Activated T-helper 2 cell treated with anti-CD3 and anti-CD28 coated beads, Interferon-gamma antibody, Interleukin-2, Interleukin-4, amounts not matched to agents 10 μg/mL and 5 μg/mL and 100 μg/mL, durations not matched to agents 14 hours and 24 hours and 36 hours (primary cell): ENCODE measurements around the gene OPA3. TPM values are rescaled to one million over a fixed set of nuclear protein-coding genes. Genes with fewer than 3 reads are reported as not detected.
A peak's percentile ranks its signal among the peaks of the same experiment; 100 is the strongest.
"Not testable (repeated sequence)": the region's sequence is repeated elsewhere in the genome, so short reads cannot be mapped to it uniquely, and the experiment has no call there.

ENCODE experiments used
- DNase-seq: peaks from one replicate; pipeline ENCODE4 v3.0.0; 2021; ENCODE audit warnings: low spot score
- H3K27ac Mint-ChIP-seq: one replicate; pipeline ENCODE4 v1.8.0; 2021; ENCODE audit warnings: mixed read lengths
- H3K27me3 Mint-ChIP-seq: one replicate; pipeline ENCODE4 v1.8.0; 2021; ENCODE audit warnings: low read depth, mixed read lengths
- H3K36me3 Mint-ChIP-seq: one replicate; pipeline ENCODE4 v1.8.0; 2021; ENCODE audit warnings: low read depth, mixed read lengths
- H3K4me1 Mint-ChIP-seq: one replicate; pipeline ENCODE4 v1.8.0; 2021; ENCODE audit warnings: low read depth, mixed read lengths
- H3K4me3 Mint-ChIP-seq: one replicate; pipeline ENCODE4 v1.8.0; 2021; ENCODE audit warnings: low read depth, mild to moderate bottlenecking, moderate library complexity, mixed read lengths
- H3K9me3 Mint-ChIP-seq: one replicate; pipeline ENCODE4 v1.8.0; 2021; ENCODE audit warnings: mixed read lengths
- intact Hi-C: fragments of 100-400 bp; cut with micrococcal nuclease; formaldehyde crosslinking; loops from one replicate; pipeline ENCODE4 v1.15.1; 2023
- total RNA-seq: library from RNA; stranded (reverse); gene quantifications from 2 replicates; pipeline ENCODE4 v1.2.3, GENCODE V29; 2022

OPA3 gene
- 15.2 and 15.9 TPM in 2 replicates for total RNA-seq

DNA sequence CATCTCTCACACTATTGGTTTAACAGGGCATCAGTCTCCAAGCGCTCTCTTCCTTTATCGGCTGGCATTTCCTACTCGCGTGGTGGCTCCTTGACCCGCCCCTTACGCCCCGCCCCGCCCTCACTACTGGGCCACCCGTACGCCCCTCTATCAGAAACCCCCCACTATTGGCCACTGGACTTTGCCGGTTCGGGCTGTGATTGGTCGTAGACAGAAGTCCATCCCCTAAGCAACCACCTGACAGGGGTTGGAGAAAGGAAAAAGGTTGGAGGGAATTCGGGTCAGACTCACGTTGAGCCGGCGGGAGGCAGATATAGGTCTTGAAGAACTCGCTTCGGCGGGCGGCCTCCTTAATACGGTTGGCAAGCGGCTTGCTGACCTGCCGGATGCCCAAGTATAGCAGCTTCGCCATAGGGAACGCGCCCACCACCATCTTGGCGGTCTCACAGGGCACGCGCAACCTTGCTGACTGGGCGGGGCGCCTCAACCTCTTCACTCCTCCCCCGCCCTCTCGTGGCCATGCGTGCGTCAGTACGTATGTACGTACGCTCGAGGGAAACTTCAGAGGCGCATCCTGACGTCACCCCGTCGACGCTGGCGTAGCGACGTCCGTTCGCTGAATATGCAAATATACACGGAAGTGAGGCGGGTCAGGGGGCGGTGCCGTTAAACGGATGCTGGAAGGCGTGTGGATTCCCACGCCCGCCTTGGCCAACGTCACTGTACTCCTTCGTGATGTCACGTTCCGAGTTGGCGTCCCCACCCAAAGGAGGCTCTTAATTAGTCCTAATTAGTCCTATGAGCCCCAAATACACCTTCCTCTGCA is at the start of gene OPA3:
Gene OPA3 (minus strand): TSS at position 471 of the 826 bp plus-strand sequence. CDS start 38 bp downstream, at position 433.
- Mint-ChIP-seq H3K9me3 (no peaks in the 10 kb centered on the region), H3K27ac (peak within 1 kb of the TSS; percentile 97), H3K4me1 (peaks cover 9% of the 10 kb centered on the region), H3K27me3 (peaks cover under 1% of the 10 kb centered on the region), H3K36me3 (peaks cover 18% of the 10 kb centered on the region), H3K4me3 (peak within 1 kb of the TSS; percentile 89)
- DNase-seq: peak; percentile 98
- intact Hi-C loops: loop anchor here (1.0 to 10.0 kb wide), 5 partner anchors 30 to 160 kb away; partner anchors contain the start of genes ERCC1, QPCTL, SNRPD2 and VASP

GRCh38 chr19:45632468-45633196 is 48.0 kb upstream of the OPA3 start:
- peaks cover 45% of the 10 kb centered on the region for H3K36me3 Mint-ChIP-seq
- H3K4me1 Mint-ChIP-seq: peaks cover 14% of the 10 kb centered on the region
- no peaks in the 10 kb centered on the region for H3K9me3 Mint-ChIP-seq
- intact Hi-C loops: no loop called here
- H3K27me3 Mint-ChIP-seq: no peaks in the 10 kb centered on the region
- DNase-seq: no peak
- peak overlapping the region; percentile 35 for H3K27ac Mint-ChIP-seq
- H3K4me3 Mint-ChIP-seq: no peak overlapping the region

GRCh38 chr19:45630463-45630862 is 45.9 kb upstream of the OPA3 start:
- peak overlapping the region; percentile 46 for H3K27ac Mint-ChIP-seq
- no peak overlapping the region for H3K4me3 Mint-ChIP-seq
- no peak for DNase-seq
- intact Hi-C loops: loop anchor here (1.0 kb wide), 1 partner anchor 11 kb away; no protein-coding TSS in a partner anchor
- peaks cover 14% of the 10 kb centered on the region for H3K4me1 Mint-ChIP-seq
- no peaks in the 10 kb centered on the region for H3K9me3 Mint-ChIP-seq
- H3K27me3 Mint-ChIP-seq: no peaks in the 10 kb centered on the region
- H3K36me3 Mint-ChIP-seq: peaks cover 54% of the 10 kb centered on the region

DNA sequence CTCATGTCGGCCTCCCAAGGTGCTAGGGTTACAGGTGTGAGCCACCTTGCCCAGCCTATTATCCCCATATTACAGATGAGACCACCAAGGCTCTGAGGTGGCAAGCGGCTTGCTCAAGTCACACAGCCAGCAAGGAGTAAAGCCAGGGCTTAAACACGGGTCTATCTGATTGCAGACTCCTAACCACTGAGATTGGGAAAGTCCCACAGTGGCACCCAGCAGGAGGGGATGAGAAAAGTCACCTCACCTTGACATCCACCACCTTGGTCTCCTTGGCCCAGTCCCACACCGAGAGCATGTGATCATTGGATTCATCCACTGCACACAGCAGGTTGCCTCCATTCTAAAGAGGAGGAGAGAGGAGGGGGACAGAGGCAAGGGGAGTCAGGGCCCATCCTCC is 45.1 kb upstream of the OPA3 start:
- Mint-ChIP-seq H3K4me3 (no peak overlapping the region), H3K4me1 (peaks cover 14% of the 10 kb centered on the region), H3K9me3 (no peaks in the 10 kb centered on the region), H3K27me3 (no peaks in the 10 kb centered on the region), H3K27ac (peak overlapping the region; percentile 62), H3K36me3 (peaks cover 58% of the 10 kb centered on the region)
- intact Hi-C loops: loop anchor here (1.0 kb wide), 1 partner anchor 12 kb away; no protein-coding TSS in a partner anchor
- DNase-seq: no peak

DNA sequence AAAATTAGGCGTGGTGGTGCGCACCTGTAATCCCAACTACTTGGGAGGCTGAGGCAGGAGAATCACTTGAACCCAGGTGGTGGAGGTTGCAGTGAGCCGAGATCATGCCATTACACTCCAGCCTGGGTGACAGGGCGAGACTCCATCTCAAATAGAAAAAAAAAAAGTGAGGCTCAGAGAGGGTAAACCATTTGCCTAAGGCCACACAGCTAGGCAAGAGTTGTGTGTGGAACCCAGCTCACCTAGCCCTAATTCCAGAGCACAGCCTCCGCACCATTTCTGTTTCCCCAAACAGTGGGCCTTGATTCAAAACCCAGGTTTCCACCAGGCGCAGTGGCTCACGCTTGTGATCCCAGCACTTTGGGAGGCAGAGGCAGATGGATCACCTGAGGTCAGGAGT is 43.6 kb upstream of the OPA3 start:
- Mint-ChIP-seq H3K4me1 (peaks cover 14% of the 10 kb centered on the region), H3K36me3 (peaks cover 66% of the 10 kb centered on the region)
- intact Hi-C loops, H3K27me3 Mint-ChIP-seq, DNase-seq, H3K9me3 Mint-ChIP-seq, H3K4me3 Mint-ChIP-seq, H3K27ac Mint-ChIP-seq: not testable (repeated sequence)

DNA sequence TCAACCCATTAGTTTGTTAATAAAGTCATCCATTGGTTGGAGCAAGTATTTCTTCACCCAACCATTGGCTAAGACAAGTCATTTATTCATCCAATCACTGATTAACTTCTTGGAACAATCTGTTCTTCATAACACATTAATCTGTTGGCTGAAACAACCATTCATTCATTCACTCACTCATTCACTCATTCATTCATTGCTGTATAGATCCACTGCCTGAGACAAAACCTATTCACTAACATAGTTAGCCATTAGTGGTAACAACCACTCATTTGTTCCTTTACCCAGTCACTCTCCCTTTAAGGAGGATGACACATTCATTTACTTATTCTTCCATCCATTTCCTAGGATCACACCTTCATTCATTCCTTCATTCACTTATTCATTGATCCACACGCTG is 39.4 kb upstream of the OPA3 start:
- intact Hi-C loops: no loop called here
- peaks cover 74% of the 10 kb centered on the region for H3K36me3 Mint-ChIP-seq
- H3K27me3 Mint-ChIP-seq: no peaks in the 10 kb centered on the region
- no peak overlapping the region for H3K4me3 Mint-ChIP-seq
- DNase-seq: no peak
- H3K9me3 Mint-ChIP-seq: no peaks in the 10 kb centered on the region
- H3K4me1 Mint-ChIP-seq: peaks cover 6% of the 10 kb centered on the region
- no peak overlapping the region for H3K27ac Mint-ChIP-seq

- H3K4me3 Mint-ChIP-seq: no peak overlapping the region
- intact Hi-C loops: no loop called here
- H3K9me3 Mint-ChIP-seq: no peaks in the 10 kb centered on the region
- DNase-seq: no peak
- H3K4me1 Mint-ChIP-seq: peaks cover 6% of the 10 kb centered on the region
- H3K36me3 Mint-ChIP-seq: peaks cover 72% of the 10 kb centered on the region
- H3K27ac Mint-ChIP-seq: peak overlapping the region; percentile 38
- H3K27me3 Mint-ChIP-seq: no peaks in the 10 kb centered on the region
These were observed 37.4 kb upstream of the OPA3 start for GRCh38 chr19:45621976-45622503.

DNA sequence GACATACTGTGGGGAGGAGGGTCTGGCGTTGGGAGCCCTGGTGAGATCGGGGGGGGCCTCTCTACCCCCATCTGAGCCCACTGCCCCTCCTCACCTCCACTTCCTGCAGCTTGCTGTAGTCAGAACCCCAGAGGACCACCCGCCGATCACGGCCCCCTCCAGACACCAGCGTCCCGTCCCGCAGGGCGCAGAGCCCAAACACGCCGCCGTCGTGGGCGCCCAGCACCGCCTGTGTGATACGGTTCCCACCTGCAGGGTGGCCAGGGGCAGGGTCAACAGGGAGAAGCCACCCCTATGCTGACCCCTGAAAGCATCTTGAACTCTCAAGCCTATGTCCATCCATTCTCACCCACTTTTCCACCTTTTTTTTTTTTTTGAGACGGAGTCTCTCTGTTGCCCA is 36.8 kb upstream of the OPA3 start:
- Mint-ChIP-seq H3K36me3 (peaks cover 74% of the 10 kb centered on the region), H3K27ac (no peak overlapping the region)
- intact Hi-C loops: no loop called here

DNA sequence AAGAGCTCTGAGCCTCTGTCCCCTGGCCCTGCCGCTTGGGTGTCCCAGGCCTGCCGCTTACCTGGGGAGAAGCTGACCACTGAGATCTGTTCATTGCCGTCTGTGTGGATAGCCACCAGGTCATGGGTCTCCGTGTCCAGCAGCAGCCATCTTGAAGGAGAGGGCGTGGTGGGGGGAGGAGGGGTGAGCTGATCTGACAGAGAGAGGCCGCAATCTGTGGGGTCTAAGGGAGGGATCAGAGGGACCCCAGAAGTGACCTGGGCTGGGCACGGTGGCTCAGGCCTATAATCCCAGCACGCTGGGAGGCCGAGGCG is 32.1 kb upstream of the OPA3 start:
- no peaks in the 10 kb centered on the region for H3K9me3 Mint-ChIP-seq
- no peak overlapping the region for H3K27ac Mint-ChIP-seq
- no peaks in the 10 kb centered on the region for H3K27me3 Mint-ChIP-seq
- H3K36me3 Mint-ChIP-seq: peaks cover 71% of the 10 kb centered on the region
- H3K4me1 Mint-ChIP-seq: peaks cover 20% of the 10 kb centered on the region
- no peak overlapping the region for H3K4me3 Mint-ChIP-seq
- DNase-seq: no peak
- intact Hi-C loops: no loop called here

More for the DNA sequence above, 36.8 kb upstream of the OPA3 start:
- Mint-ChIP-seq H3K4me3 (no peak overlapping the region), H3K27me3 (no peaks in the 10 kb centered on the region), H3K9me3 (no peaks in the 10 kb centered on the region), H3K4me1 (peaks cover 6% of the 10 kb centered on the region)
- DNase-seq: no peak

- H3K4me1 Mint-ChIP-seq: peaks cover 20% of the 10 kb centered on the region
- H3K9me3 Mint-ChIP-seq: no peaks in the 10 kb centered on the region
- peak; percentile 74 for DNase-seq
- peaks cover 68% of the 10 kb centered on the region for H3K36me3 Mint-ChIP-seq
- no peak overlapping the region for H3K4me3 Mint-ChIP-seq
- H3K27ac Mint-ChIP-seq: no peak overlapping the region
- no peaks in the 10 kb centered on the region for H3K27me3 Mint-ChIP-seq
- intact Hi-C loops: no loop called here
These were observed 31.4 kb upstream of the OPA3 start for GRCh38 chr19:45615795-45616703.

DNA sequence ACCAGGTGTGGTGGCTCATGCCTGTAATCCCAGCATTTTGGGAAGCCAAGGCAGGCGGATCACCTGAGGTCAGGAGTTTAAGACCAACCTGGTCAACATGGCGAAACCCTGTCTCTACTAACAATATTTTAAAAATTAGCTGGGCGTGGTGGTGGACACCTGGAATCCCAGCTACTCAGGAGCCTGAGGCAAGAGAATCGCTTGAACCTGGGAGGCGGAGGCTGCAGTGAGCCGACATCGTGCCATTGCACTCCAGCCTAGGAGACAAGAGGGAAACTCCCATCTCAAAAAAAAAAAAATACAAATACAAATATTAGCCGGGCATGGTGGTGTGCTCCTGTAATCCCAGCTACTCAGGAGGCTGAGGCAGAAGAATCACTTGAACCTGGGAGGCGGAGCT is 30.5 kb upstream of the OPA3 start:
- H3K9me3 Mint-ChIP-seq, DNase-seq, H3K27me3 Mint-ChIP-seq, H3K4me3 Mint-ChIP-seq, intact Hi-C loops, H3K27ac Mint-ChIP-seq: not testable (repeated sequence)
- H3K4me1 Mint-ChIP-seq: peaks cover 20% of the 10 kb centered on the region
- H3K36me3 Mint-ChIP-seq: peaks cover 68% of the 10 kb centered on the region
